ENCODE data around the gene CASZ1. TPM values are rescaled to one million over a fixed set of nuclear protein-coding genes. Genes with fewer than 3 reads are reported as not detected.

CASZ1 gene, protein sequence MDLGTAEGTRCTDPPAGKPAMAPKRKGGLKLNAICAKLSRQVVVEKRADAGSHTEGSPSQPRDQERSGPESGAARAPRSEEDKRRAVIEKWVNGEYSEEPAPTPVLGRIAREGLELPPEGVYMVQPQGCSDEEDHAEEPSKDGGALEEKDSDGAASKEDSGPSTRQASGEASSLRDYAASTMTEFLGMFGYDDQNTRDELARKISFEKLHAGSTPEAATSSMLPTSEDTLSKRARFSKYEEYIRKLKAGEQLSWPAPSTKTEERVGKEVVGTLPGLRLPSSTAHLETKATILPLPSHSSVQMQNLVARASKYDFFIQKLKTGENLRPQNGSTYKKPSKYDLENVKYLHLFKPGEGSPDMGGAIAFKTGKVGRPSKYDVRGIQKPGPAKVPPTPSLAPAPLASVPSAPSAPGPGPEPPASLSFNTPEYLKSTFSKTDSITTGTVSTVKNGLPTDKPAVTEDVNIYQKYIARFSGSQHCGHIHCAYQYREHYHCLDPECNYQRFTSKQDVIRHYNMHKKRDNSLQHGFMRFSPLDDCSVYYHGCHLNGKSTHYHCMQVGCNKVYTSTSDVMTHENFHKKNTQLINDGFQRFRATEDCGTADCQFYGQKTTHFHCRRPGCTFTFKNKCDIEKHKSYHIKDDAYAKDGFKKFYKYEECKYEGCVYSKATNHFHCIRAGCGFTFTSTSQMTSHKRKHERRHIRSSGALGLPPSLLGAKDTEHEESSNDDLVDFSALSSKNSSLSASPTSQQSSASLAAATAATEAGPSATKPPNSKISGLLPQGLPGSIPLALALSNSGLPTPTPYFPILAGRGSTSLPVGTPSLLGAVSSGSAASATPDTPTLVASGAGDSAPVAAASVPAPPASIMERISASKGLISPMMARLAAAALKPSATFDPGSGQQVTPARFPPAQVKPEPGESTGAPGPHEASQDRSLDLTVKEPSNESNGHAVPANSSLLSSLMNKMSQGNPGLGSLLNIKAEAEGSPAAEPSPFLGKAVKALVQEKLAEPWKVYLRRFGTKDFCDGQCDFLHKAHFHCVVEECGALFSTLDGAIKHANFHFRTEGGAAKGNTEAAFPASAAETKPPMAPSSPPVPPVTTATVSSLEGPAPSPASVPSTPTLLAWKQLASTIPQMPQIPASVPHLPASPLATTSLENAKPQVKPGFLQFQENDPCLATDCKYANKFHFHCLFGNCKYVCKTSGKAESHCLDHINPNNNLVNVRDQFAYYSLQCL (N-terminal part only)
- total RNA-seq (2011; cell fraction: chromatin; rRNA removed; ENCODE audit: low replicate concordance), result 1.3 and 4.2 TPM in 2 replicates
- total RNA-seq (2011; cell fraction: nucleolus; rRNA removed), result 2.4 and 2.7 TPM in 2 replicates
- total RNA-seq (2011; cell fraction: nucleoplasm; rRNA removed), result 2.3 and 3.1 TPM in 2 replicates
- total RNA-seq (2014; rRNA removed), result 1.1 and 2.2 TPM in 2 replicates
- total RNA-seq (2014; rRNA removed; fragmentation: Illumina TruSeq; extraction: Trizol), result 0.19 and 0.22 TPM in 2 replicates
- 0.64 and 0.87 TPM in 2 replicates for total RNA-seq (2015; rRNA removed; fragmentation: Illumina TruSeq; extraction: Trizol)
- total RNA-seq (2021), result 2.4 and 2.8 TPM in 2 replicates
- polyA plus RNA-seq (2011; rRNA removed), result 0.52 and 1.5 TPM in 2 replicates
- 1.1 and 1.2 TPM in 2 replicates for polyA plus RNA-seq (2011; cell fraction: cytosol; rRNA removed)
- polyA plus RNA-seq (2011; cell fraction: nucleus; rRNA removed), result 2.4 and 3.4 TPM in 2 replicates
- 0.77 and 2.0 TPM in 2 replicates for polyA plus RNA-seq (2012)
- polyA plus RNA-seq (2014; fragmentation: Illumina TruSeq; extraction: Trizol), result 0.65 and 1.00 TPM in 2 replicates
- polyA plus RNA-seq (2014; fragmentation: Nextera tagmentation; extraction: Ambion mirVana), result under 1 TPM in 1 of 2 experiments, not detected in 1; 0.01 TPM
- 3.1 and 4.0 TPM in 2 replicates for polyA plus RNA-seq (2014; rRNA removed)
- 0.53 and 0.69 TPM in 2 replicates for polyA minus RNA-seq (2011; rRNA and poly(A)+ RNA removed)
- 0.38 and 1.0 TPM in 2 replicates for polyA minus RNA-seq (2011; cell fraction: cytosol; rRNA and poly(A)+ RNA removed)
- 1.9 and 2.1 TPM in 2 replicates for polyA minus RNA-seq (2011; cell fraction: nucleus; rRNA and poly(A)+ RNA removed)
- percentile 31 among the genes with signal in this experiment for Bru-seq, nascent RNA
- BruChase-seq, experiment 1, labeled RNA remaining after a 2-hour chase, result percentile 20 among the genes with signal in this experiment
- BruChase-seq, experiment 2, labeled RNA remaining after a 6-hour chase, result percentile 22 among the genes with signal in this experiment
- long read RNA-seq, experiment 1, partial matches to known transcripts, result 0 of 4 reads
- long read RNA-seq, experiment 1, other reads (novel, unspliced or antisense), result 4 of 4 reads
- long read RNA-seq, experiment 2, result 0 reads
- long read RNA-seq, experiment 3, result 0 reads

DNA sequence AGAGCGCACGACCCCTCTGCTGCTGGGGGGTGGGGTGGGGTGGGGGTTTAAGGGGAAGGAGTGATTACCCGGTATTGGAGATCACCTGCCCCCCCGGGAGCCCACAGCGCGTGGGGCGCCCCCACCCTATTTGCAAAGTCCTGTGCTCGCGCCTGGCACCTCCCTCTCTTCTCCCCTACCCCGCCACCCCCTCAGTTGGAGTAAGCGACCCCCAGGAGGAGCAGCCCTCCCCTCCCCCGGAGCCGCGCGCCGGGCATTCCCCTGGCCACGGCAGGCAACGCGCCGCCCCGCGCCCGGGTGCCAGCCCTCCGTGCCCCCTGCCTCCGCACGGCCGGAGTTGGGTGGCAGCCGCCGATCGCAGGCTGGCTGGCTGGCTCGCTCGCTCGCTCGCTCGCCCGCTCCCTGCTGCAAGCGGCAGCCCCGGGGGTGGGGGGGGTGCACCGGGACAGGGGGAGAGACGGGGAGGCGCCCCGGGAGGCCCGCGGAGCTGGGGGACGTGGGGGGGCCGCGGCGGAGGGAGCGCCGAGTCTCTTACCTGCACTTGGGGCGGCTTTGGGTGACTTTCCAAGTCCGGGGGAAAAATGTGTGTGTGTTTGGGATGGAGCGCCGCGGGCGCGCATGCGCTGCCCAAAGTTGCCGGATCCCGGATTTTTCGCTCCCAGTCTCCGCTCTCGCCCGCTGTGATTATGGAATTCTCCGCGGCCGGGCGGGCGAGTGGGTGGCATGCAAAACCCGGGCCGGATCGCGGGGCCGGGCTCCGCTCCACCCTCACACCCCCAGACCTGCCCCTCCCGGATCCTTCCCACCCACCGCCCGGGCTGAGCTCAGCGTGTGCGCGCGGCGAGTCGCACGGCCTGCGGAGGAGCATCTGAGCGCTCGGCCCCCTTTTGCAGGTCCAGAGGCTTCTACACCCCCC lies at the start of gene CASZ1:
TSS of gene CASZ1 (minus strand) at position 618 of the 916 bp plus-strand sequence. CDS start 102,757 bp downstream, outside the sequence.
- H3K27ac ChIP-seq (ENCODE audit: extremely low read depth, low read depth, low read length), result no peak within 1 kb of the TSS
- peaks cover 36 to 54% of the 10 kb centered on the region in 2 experiments for H3K27me3 ChIP-seq (ENCODE audit: control insufficient read depth in 2 of 2, insufficient read depth in 2 of 2, low read length in 2 of 2)
- H3K9ac ChIP-seq (ENCODE audit: insufficient read depth in 1 of 2, low read depth in 2 of 2, low read length in 2 of 2), result no peak within 1 kb of the TSS
- no peaks in the 10 kb centered on the region for H3K79me2 ChIP-seq (ENCODE audit: control insufficient read depth, insufficient read depth, low read length)
- no peaks in the 10 kb centered on the region for H3K9me3 ChIP-seq (replicated peaks; ENCODE audit: control insufficient read depth, insufficient read depth, low read depth, low read length)
- no peak within 1 kb of the TSS for H3K4me2 ChIP-seq (ENCODE audit: insufficient read depth, low read length)
- H4K20me1 ChIP-seq (replicated peaks; ENCODE audit: control insufficient read depth, insufficient read depth, low read length), result peaks cover 3% of the 10 kb centered on the region; the same call in 1 of the 2 replicates
- peak; percentile 35 for FAIRE-seq
- peaks cover 0 to 22% of the 10 kb centered on the region in 2 experiments; a peak in 3 of 5 replicates for H3K4me1 ChIP-seq (replicated peaks in 1 of 2; ENCODE audit: control insufficient read depth in 2 of 2, insufficient read depth in 2 of 2, low read length in 2 of 2)
- peak; percentile 63 to 85 (median 82) for DNase-seq (ENCODE audit: extremely low read depth in 1 of 4, low spot score in 3 of 4)
- CTCF ChIA-PET (ENCODE audit: low intra/inter-chr PET ratio), result interaction anchor here (0.6 kb wide), 1 partner anchor 70 kb away, joined by 3 read pairs; no protein-coding TSS in a partner anchor
- intact Hi-C loops (cut with micrococcal nuclease), result no loop called here
- BruUV-seq (replicated peaks), result no TSS peak
- in situ Hi-C loops (cut with MboI), result no loop called here
- peak; percentile 73 for ATAC-seq
- WGBS (ENCODE audit: insufficient coverage, low coverage, missing lambda C conversion rate), result 4% methylated on average over 43 of the region's 88 CpGs
- H3K9me1 ChIP-seq (ENCODE audit: control insufficient read depth, insufficient read depth, low read length), result no peaks in the 10 kb centered on the region
- no peak within 1 kb of the TSS for H2AFZ ChIP-seq (ENCODE audit: low read depth, low read length)
- H3K4me3 ChIP-seq, result no peak within 1 kb of the TSS
- POLR2A ChIA-PET, result interaction anchor here (0.6 kb wide), 2 partner anchors 18 to 82 kb away, joined by 3 read pairs; no protein-coding TSS in a partner anchor
- H3K36me3 ChIP-seq (ENCODE audit: control insufficient read depth, insufficient read depth, low read length), result no peaks in the 10 kb centered on the region
- TF ChIP-seq CREM (IDR thresholded peaks at IDR 0.05; ENCODE audit: low read depth) (peak; percentile 29; the same call in 1 of the 2 replicates), HDAC3 (IDR thresholded peaks at IDR 0.05; ENCODE audit: borderline replicate concordance, partially characterized antibody) (peak; percentile 35), CC2D1A (IDR thresholded peaks at IDR 0.05) (no peak), TOE1 (IDR thresholded peaks at IDR 0.05; ENCODE audit: borderline replicate concordance) (peak; percentile 89), TOE1 (CRISPR knock-in tag; IDR thresholded peaks at IDR 0.05; ENCODE audit: borderline replicate concordance, low read depth) (no peak), YY1 (IDR thresholded peaks at IDR 0.05; ENCODE audit: borderline replicate concordance in 1 of 3, control insufficient read depth in 1 of 3, extremely low read depth in 1 of 3, insufficient read depth in 3 of 3, insufficient read length in 1 of 3, insufficient replicate concordance in 2 of 3, low read depth in 1 of 3, low read length in 2 of 3) (peak in 1 of 3 experiments; percentile 54), HIVEP1 (CRISPR knock-in tag; IDR thresholded peaks at IDR 0.05) (no peak), NR2F6 (CRISPR knock-in tag; IDR thresholded peaks at IDR 0.05) (no peak)
